GM23248 (cell line): ENCODE results near the gene AMOT. TPM values are rescaled to one million over a fixed set of nuclear protein-coding genes. Genes with fewer than 3 reads are reported as not detected.

Source experiments
- DNase-seq: peaks from one replicate; pipeline ENCODE4 v3.0.0-alpha.2; 2015
- H2AFZ ChIP-seq: fragments of 200-600 bp; sonication (generic); 2 replicates; pipeline ENCODE4 v1.6.1; 2016; ENCODE audit warnings: antibody characterized with exemption
- H3F3A ChIP-seq: fragments of 200-600 bp; sonication (generic); 2 replicates; pipeline ENCODE4 v1.6.1; 2016; ENCODE audit warnings: mild to moderate bottlenecking, antibody characterized with exemption, mixed run types; ENCODE audit not compliant: insufficient read depth
- H3K27ac ChIP-seq: fragments of 200-600 bp; sonication (generic); 2 replicates; pipeline ENCODE4 v1.5.1; 2016; ENCODE audit warnings: mild to moderate bottlenecking
- H3K27me3 ChIP-seq: fragments of 200-600 bp; sonication (generic); replicated peaks from 2 replicates; pipeline ENCODE4 v1.6.1; 2016; ENCODE audit warnings: mild to moderate bottlenecking; ENCODE audit not compliant: insufficient read depth
- H3K36me3 ChIP-seq: fragments of 200-600 bp; sonication (generic); 2 replicates; pipeline ENCODE4 v1.6.1; 2016; ENCODE audit warnings: low read depth, mild to moderate bottlenecking
- H3K4me1 ChIP-seq: fragments of 200-600 bp; sonication (generic); 2 replicates; pipeline ENCODE4 v1.6.1; 2016; ENCODE audit warnings: mild to moderate bottlenecking; ENCODE audit not compliant: insufficient read depth
- H3K4me2 ChIP-seq: fragments of 200-600 bp; sonication (generic); one replicate; pipeline ENCODE4 v1.6.1; 2016; ENCODE audit warnings: mild to moderate bottlenecking; ENCODE audit not compliant: unreplicated experiment
- H3K4me3 ChIP-seq: fragments of 200-600 bp; sonication (generic); 2 replicates; pipeline ENCODE4 v1.5.1; 2016; ENCODE audit warnings: mild to moderate bottlenecking
- H3K79me2 ChIP-seq: fragments of 200-600 bp; sonication (generic); 2 replicates; pipeline ENCODE4 v1.6.1; 2016; ENCODE audit warnings: mild to moderate bottlenecking; ENCODE audit not compliant: insufficient read depth
- H3K9ac ChIP-seq: fragments of 200-600 bp; sonication (generic); 2 replicates; pipeline ENCODE4 v1.6.1; 2016; ENCODE audit warnings: mild to moderate bottlenecking
- H3K9me2 ChIP-seq: fragments of 200-600 bp; sonication (generic); 2 replicates; pipeline ENCODE4 v1.6.1; 2016; ENCODE audit warnings: mixed run types, mild to moderate bottlenecking, moderate library complexity; ENCODE audit not compliant: insufficient read depth
- H3K9me3 ChIP-seq: fragments of 200-600 bp; sonication (generic); one replicate; pipeline ENCODE4 v1.6.1; 2017; ENCODE audit warnings: low read depth
- H4K20me1 ChIP-seq: fragments of 200-600 bp; sonication (generic); 2 replicates; pipeline ENCODE4 v1.6.0; 2016; ENCODE audit not compliant: insufficient read depth
- EZH2 ChIP-seq: fragments of 200-600 bp; sonication (generic); IDR thresholded peaks from 2 replicates; pipeline ENCODE4 v1.6.1; 2018; ENCODE audit warnings: antibody characterized with exemption, mild to moderate bottlenecking; ENCODE audit not compliant: insufficient read depth, poor library complexity, severe bottlenecking
- EZH2phosphoT487 ChIP-seq: fragments of 200-600 bp; sonication (generic); IDR thresholded peaks from 2 replicates; pipeline ENCODE4 v1.6.1; 2018; ENCODE audit warnings: antibody characterized with exemption, moderate library complexity, mild to moderate bottlenecking, low read depth; ENCODE audit not compliant: insufficient read depth
- WGBS, 2 experiments: methylation state at CpG; one replicate each; pipeline ENCODE4 v1.1.6; 2015 to 2017; ENCODE audit warnings: low lambda C conversion rate in 2 of 2, low coverage in 1 of 2; ENCODE audit errors: missing lambda C conversion rate in 2 of 2; 5-methylcytosine and 5-hydroxymethylcytosine counted together
- in situ Hi-C: fragments of 300-500 bp; cut with MboI; formaldehyde crosslinking; loops from 2 replicates; pipeline ENCODE4 v1.15.0; 2020
- polyA plus RNA-seq: library from polyadenylated mRNA; unstranded; fragments of >200 nt; fragmentation: Nextera tagmentation; extraction: Ambion mirVana; gene quantifications from 2 replicates; pipeline ENCODE4 v1.2.1, GENCODE V29; 2016
- total RNA-seq: library from RNA; depleted of rRNA; stranded (reverse); fragments of >200 nt; shearing (Covaris generic); gene quantifications from 2 replicates; pipeline ENCODE4 v1.2.3, GENCODE V29; 2014

AMOT gene
- total and polyA plus RNA-seq, 2 experiments from 2014 or later: 2.2 to 2.5 TPM

- TF ChIP-seq EZH2phosphoT487 (no peak), EZH2 (no peak)
- WGBS, 2 experiments: 0% methylated on average over 4 of the region's 4 CpGs
- Histone ChIP-seq H3K36me3 (no peaks in the 10 kb centered on the region), H3K27ac (no peak overlapping the region), H3K9ac (no peak overlapping the region), H3K9me3 (no peaks in the 10 kb centered on the region), H3K27me3 (no peaks in the 10 kb centered on the region), H3K4me2 (no peak overlapping the region), H3K9me2 (no peaks in the 10 kb centered on the region), H4K20me1 (no peaks in the 10 kb centered on the region), H3F3A (no peaks in the 10 kb centered on the region), H3K79me2 (no peaks in the 10 kb centered on the region), H3K4me3 (no peak overlapping the region), H3K4me1 (no peaks in the 10 kb centered on the region), H2AFZ (no peak overlapping the region)
- in situ Hi-C loops: no loop called here
- DNase-seq: peak; percentile 36
These were observed 11.2 kb upstream of the AMOT start for GRCh38 chrX:112851806-112852205.

DNA sequence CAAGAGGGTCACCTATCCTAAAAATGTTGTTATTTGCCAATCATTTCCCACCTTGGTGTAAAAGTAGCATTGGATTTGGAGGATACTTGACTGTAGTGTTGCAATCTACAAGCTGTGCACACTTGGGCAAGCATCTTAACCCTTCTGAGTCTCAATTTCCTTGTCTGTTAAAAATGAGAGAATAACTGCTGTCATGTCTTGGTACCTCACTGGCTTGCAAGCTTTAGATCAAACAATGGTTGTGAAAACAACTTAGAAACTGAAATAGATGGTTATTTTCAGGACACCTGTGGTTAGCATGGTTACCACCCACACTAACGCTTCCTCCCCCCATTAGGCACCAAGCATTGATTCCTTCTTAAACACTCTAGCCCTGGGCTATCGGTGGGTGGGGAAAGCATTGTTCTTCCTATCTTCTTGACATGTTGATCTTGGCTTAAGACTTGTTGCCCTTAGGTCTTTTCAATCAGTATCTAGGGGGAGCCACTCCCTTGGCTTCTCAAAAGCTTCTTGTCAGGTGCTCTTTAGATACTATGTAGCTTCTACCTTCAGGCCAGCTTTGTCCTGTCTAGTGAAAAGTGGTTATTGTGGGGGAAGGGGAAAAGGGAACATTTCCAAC lies 10.6 kb upstream of the AMOT start:
- no peaks in the 10 kb centered on the region for H3K27me3 ChIP-seq
- TF ChIP-seq EZH2 (no peak), EZH2phosphoT487 (no peak)
- H3K9me3 ChIP-seq: no peaks in the 10 kb centered on the region

GRCh38 chrX:112849016-112849415 lies 8.4 kb upstream of the AMOT start:
- no peaks in the 10 kb centered on the region for H3K9me2 ChIP-seq
- no peak overlapping the region for H3K4me3 ChIP-seq
- no peak overlapping the region for H2AFZ ChIP-seq
- H3K9me3 ChIP-seq: no peaks in the 10 kb centered on the region
- no peaks in the 10 kb centered on the region for H3K36me3 ChIP-seq
- no peak overlapping the region for H3K27ac ChIP-seq
- H3F3A ChIP-seq: no peaks in the 10 kb centered on the region
- no peak overlapping the region for H3K9ac ChIP-seq
- no peak for TF ChIP-seq EZH2
- TF ChIP-seq EZH2phosphoT487: no peak
- in situ Hi-C loops: no loop called here
- H3K79me2 ChIP-seq: no peaks in the 10 kb centered on the region
- H3K4me1 ChIP-seq: no peaks in the 10 kb centered on the region
- no peak overlapping the region for H3K4me2 ChIP-seq
- H4K20me1 ChIP-seq: no peaks in the 10 kb centered on the region
- no peaks in the 10 kb centered on the region for H3K27me3 ChIP-seq
- peak; percentile 41 for DNase-seq

More for the DNA sequence above, 10.6 kb upstream of the AMOT start:
- no peak for DNase-seq
- H3F3A ChIP-seq: no peaks in the 10 kb centered on the region
- no peaks in the 10 kb centered on the region for H3K9me2 ChIP-seq
- H4K20me1 ChIP-seq: no peaks in the 10 kb centered on the region
- H3K27ac ChIP-seq: no peak overlapping the region
- in situ Hi-C loops: no loop called here
- no peak overlapping the region for H2AFZ ChIP-seq
- H3K9ac ChIP-seq: no peak overlapping the region
- H3K79me2 ChIP-seq: no peaks in the 10 kb centered on the region
- no peaks in the 10 kb centered on the region for H3K36me3 ChIP-seq
- H3K4me3 ChIP-seq: no peak overlapping the region
- WGBS, 2 experiments: 90 to 94% methylated on average over 2 of the region's 2 CpGs
- H3K4me1 ChIP-seq: no peaks in the 10 kb centered on the region
- no peak overlapping the region for H3K4me2 ChIP-seq

GRCh38 chrX:112846782-112847181 lies 6.2 kb upstream of the AMOT start:
- Histone ChIP-seq H3F3A (no peaks in the 10 kb centered on the region), H3K27ac (no peak overlapping the region), H2AFZ (no peak overlapping the region), H3K9ac (no peak overlapping the region), H3K4me1 (no peaks in the 10 kb centered on the region), H3K9me3 (no peaks in the 10 kb centered on the region), H4K20me1 (no peaks in the 10 kb centered on the region), H3K79me2 (no peaks in the 10 kb centered on the region), H3K27me3 (no peaks in the 10 kb centered on the region), H3K36me3 (no peaks in the 10 kb centered on the region), H3K4me3 (no peak overlapping the region), H3K4me2 (no peak overlapping the region), H3K9me2 (no peaks in the 10 kb centered on the region)
- TF ChIP-seq EZH2: no peak
- no peak for TF ChIP-seq EZH2phosphoT487
- DNase-seq: no peak
- in situ Hi-C loops: no loop called here
- 43 to 61% methylated on average over 2 of the region's 2 CpGs for WGBS, 2 experiments

DNA sequence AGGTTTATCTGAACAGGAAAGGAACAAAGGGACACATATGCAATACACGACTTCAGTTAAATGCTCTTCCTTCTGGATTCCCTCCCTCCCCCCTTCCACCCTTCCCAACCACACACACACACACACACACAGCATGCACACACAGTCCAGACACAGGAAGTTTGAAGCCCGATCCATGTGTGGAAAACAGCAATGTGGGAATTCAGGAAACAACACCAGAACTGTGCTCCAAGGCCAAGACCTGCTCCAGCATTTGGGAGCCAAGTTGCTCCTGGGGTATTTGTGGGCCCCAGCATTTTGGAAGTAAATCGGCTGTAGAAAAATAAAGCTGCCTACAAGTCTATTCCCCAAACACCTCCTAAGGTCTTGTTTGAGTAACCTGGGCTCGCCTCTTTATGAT lies 5.6 kb upstream of the AMOT start:
- 89 to 90% methylated on average over 3 to 4 of the region's 4 CpGs for WGBS, 2 experiments
- no peak overlapping the region for H3K9ac ChIP-seq
- H3K79me2 ChIP-seq: no peaks in the 10 kb centered on the region
- in situ Hi-C loops: no loop called here
- no peak overlapping the region for H3K4me3 ChIP-seq
- no peaks in the 10 kb centered on the region for H3K9me3 ChIP-seq
- no peaks in the 10 kb centered on the region for H4K20me1 ChIP-seq
- H3K36me3 ChIP-seq: no peaks in the 10 kb centered on the region
- H3K27me3 ChIP-seq: no peaks in the 10 kb centered on the region
- H3K4me1 ChIP-seq: no peaks in the 10 kb centered on the region
- no peak overlapping the region for H3K4me2 ChIP-seq
- no peak overlapping the region for H2AFZ ChIP-seq
- no peak overlapping the region for H3K27ac ChIP-seq
- no peaks in the 10 kb centered on the region for H3F3A ChIP-seq
- DNase-seq: no peak
- TF ChIP-seq EZH2phosphoT487: no peak
- no peak for TF ChIP-seq EZH2
- H3K9me2 ChIP-seq: no peaks in the 10 kb centered on the region
